ENCODE measurements around the gene TAF1A. TPM values are rescaled to one million over a fixed set of nuclear protein-coding genes. Genes with fewer than 3 reads are reported as not detected.

TAF1A gene
- total RNA-seq, 1 donor from 2014 or later, result 7.5 TPM

GRCh38 chr1:222555992-222556615, 33.6 kb downstream of the TAF1A start:
- Mint-ChIP-seq H3K27ac (ENCODE audit: unreplicated experiment) (no peak overlapping the region), H3K9me3 (ENCODE audit: unreplicated experiment) (no peaks in the 10 kb centered on the region), H3K36me3 (ENCODE audit: low read depth, unreplicated experiment) (peaks cover 10% of the 10 kb centered on the region), H3K4me1 (ENCODE audit: low read depth, unreplicated experiment) (peaks cover 4% of the 10 kb centered on the region), H3K27me3 (ENCODE audit: low read depth, unreplicated experiment) (no peaks in the 10 kb centered on the region), H3K4me3 (ENCODE audit: unreplicated experiment) (no peak overlapping the region)
- peaks cover 5% of the 10 kb centered on the region for H3K4me1 ChIP-seq (ENCODE audit: insufficient read depth, low read length)
- no peak for TF ChIP-seq EZH2 (IDR thresholded peaks at IDR 0.05; ENCODE audit: insufficient read depth, low read length)
- no peak overlapping the region for H3K4me2 ChIP-seq (ENCODE audit: low read length)
- DNase-seq (ENCODE audit: low read depth) (no peak), FAIRE-seq (peak; percentile 58)
- no peak overlapping the region for H3K9ac ChIP-seq (ENCODE audit: low read length)
- peaks cover 16% of the 10 kb centered on the region for H3K36me3 ChIP-seq (ENCODE audit: insufficient read depth, low read length)
- no peaks in the 10 kb centered on the region for H3K9me3 ChIP-seq (ENCODE audit: insufficient read depth, low read depth, low read length)
- no peak overlapping the region for H3K4me3 ChIP-seq (ENCODE audit: insufficient read depth, low read depth, low read length)
- no peaks in the 10 kb centered on the region for H3K27me3 ChIP-seq (ENCODE audit: insufficient read depth, low read length)
- no peaks in the 10 kb centered on the region for H3K79me2 ChIP-seq (ENCODE audit: insufficient read depth, low read length)
- no peaks in the 10 kb centered on the region for H4K20me1 ChIP-seq (ENCODE audit: insufficient read depth, low read length)
- H2AFZ ChIP-seq (ENCODE audit: low read depth, low read length), result no peak overlapping the region
- no peak overlapping the region for H3K27ac ChIP-seq (ENCODE audit: low read depth, low read length)

- Histone ChIP-seq H3K9ac (ENCODE audit: low read length) (no peak overlapping the region), H3K4me3 (ENCODE audit: insufficient read depth, low read depth, low read length) (no peak overlapping the region), H3K79me2 (ENCODE audit: insufficient read depth, low read length) (no peaks in the 10 kb centered on the region), H4K20me1 (ENCODE audit: insufficient read depth, low read length) (no peaks in the 10 kb centered on the region), H3K27me3 (ENCODE audit: insufficient read depth, low read length) (no peaks in the 10 kb centered on the region), H3K4me2 (ENCODE audit: low read length) (no peak overlapping the region), H2AFZ (ENCODE audit: low read depth, low read length) (no peak overlapping the region), H3K4me1 (ENCODE audit: insufficient read depth, low read length) (peaks cover 5% of the 10 kb centered on the region), H3K27ac (ENCODE audit: low read depth, low read length) (no peak overlapping the region), H3K9me3 (ENCODE audit: insufficient read depth, low read depth, low read length) (no peaks in the 10 kb centered on the region), H3K36me3 (ENCODE audit: insufficient read depth, low read length) (peaks cover 6% of the 10 kb centered on the region)
- Mint-ChIP-seq H3K4me1 (ENCODE audit: low read depth, unreplicated experiment) (peaks cover 4% of the 10 kb centered on the region), H3K27me3 (ENCODE audit: low read depth, unreplicated experiment) (no peaks in the 10 kb centered on the region), H3K4me3 (ENCODE audit: unreplicated experiment) (no peak overlapping the region), H3K9me3 (ENCODE audit: unreplicated experiment) (no peaks in the 10 kb centered on the region), H3K27ac (ENCODE audit: unreplicated experiment) (no peak overlapping the region), H3K36me3 (ENCODE audit: low read depth, unreplicated experiment) (peaks cover 7% of the 10 kb centered on the region)
- no peak for DNase-seq (ENCODE audit: low read depth)
- no peak for FAIRE-seq
- no peak for TF ChIP-seq EZH2 (IDR thresholded peaks at IDR 0.05; ENCODE audit: insufficient read depth, low read length)
- TF ChIP-seq, protein P1, sequence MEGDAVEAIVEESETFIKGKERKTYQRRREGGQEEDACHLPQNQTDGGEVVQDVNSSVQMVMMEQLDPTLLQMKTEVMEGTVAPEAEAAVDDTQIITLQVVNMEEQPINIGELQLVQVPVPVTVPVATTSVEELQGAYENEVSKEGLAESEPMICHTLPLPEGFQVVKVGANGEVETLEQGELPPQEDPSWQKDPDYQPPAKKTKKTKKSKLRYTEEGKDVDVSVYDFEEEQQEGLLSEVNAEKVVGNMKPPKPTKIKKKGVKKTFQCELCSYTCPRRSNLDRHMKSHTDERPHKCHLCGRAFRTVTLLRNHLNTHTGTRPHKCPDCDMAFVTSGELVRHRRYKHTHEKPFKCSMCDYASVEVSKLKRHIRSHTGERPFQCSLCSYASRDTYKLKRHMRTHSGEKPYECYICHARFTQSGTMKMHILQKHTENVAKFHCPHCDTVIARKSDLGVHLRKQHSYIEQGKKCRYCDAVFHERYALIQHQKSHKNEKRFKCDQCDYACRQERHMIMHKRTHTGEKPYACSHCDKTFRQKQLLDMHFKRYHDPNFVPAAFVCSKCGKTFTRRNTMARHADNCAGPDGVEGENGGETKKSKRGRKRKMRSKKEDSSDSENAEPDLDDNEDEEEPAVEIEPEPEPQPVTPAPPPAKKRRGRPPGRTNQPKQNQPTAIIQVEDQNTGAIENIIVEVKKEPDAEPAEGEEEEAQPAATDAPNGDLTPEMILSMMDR (IDR thresholded peaks at IDR 0.05; ENCODE audit: insufficient read depth, low read depth, low read length), result no peak
These were observed 35.6 kb downstream of the TAF1A start for GRCh38 chr1:222554177-222554576.

GRCh38 chr1:222552882-222553281, 36.9 kb downstream of the TAF1A start:
- Histone ChIP-seq H2AFZ (ENCODE audit: low read depth, low read length) (no peak overlapping the region), H3K4me2 (ENCODE audit: low read length) (no peak overlapping the region)

More at GRCh38 chr1:222552882-222553281, 36.9 kb downstream of the TAF1A start:
- Histone ChIP-seq H3K27me3 (ENCODE audit: insufficient read depth, low read length) (no peaks in the 10 kb centered on the region), H3K4me3 (ENCODE audit: insufficient read depth, low read depth, low read length) (no peak overlapping the region), H4K20me1 (ENCODE audit: insufficient read depth, low read length) (no peaks in the 10 kb centered on the region), H3K27ac (ENCODE audit: low read depth, low read length) (no peak overlapping the region), H3K9ac (ENCODE audit: low read length) (no peak overlapping the region), H3K4me1 (ENCODE audit: insufficient read depth, low read length) (peaks cover 6% of the 10 kb centered on the region), H3K9me3 (ENCODE audit: insufficient read depth, low read depth, low read length) (no peaks in the 10 kb centered on the region), H3K79me2 (ENCODE audit: insufficient read depth, low read length) (no peaks in the 10 kb centered on the region), H3K36me3 (ENCODE audit: insufficient read depth, low read length) (no peaks in the 10 kb centered on the region)
- Mint-ChIP-seq H3K36me3 (ENCODE audit: low read depth, unreplicated experiment) (peaks cover 7% of the 10 kb centered on the region), H3K27me3 (ENCODE audit: low read depth, unreplicated experiment) (no peaks in the 10 kb centered on the region), H3K27ac (ENCODE audit: unreplicated experiment) (no peak overlapping the region), H3K9me3 (ENCODE audit: unreplicated experiment) (no peaks in the 10 kb centered on the region), H3K4me1 (ENCODE audit: low read depth, unreplicated experiment) (peaks cover 4% of the 10 kb centered on the region), H3K4me3 (ENCODE audit: unreplicated experiment) (no peak overlapping the region)
- DNase-seq (ENCODE audit: low read depth) (no peak), FAIRE-seq (no peak)
- no peak for TF ChIP-seq EZH2 (IDR thresholded peaks at IDR 0.05; ENCODE audit: insufficient read depth, low read length)
- TF ChIP-seq, protein P1 (IDR thresholded peaks at IDR 0.05; ENCODE audit: insufficient read depth, low read depth, low read length), result no peak

Measured in astrocyte (in vitro differentiated cells and primary cell).